RWPE2 (cell line): ENCODE measurements around the gene CTAGE6.
"Not testable (repeated sequence)": the region's sequence is repeated elsewhere in the genome, so short reads cannot be mapped to it uniquely, and the experiment has no call there.

Experiments used
- ATAC-seq: fragments of 200-7000 bp; cut with Tn5 transposase; 3 replicates; pipeline ENCODE4 v1.9.1; 2021; ENCODE audit warnings: low read depth
- DNase-seq: peaks from one replicate; pipeline ENCODE4 v3.0.0-alpha.2; 2020; ENCODE audit warnings: low spot score
- H3K27ac ChIP-seq: fragments of 450-650 bp; 2 replicates; pipeline ENCODE4 v1.5.1; 2017; ENCODE audit warnings: mild to moderate bottlenecking; ENCODE audit not compliant: poor library complexity, severe bottlenecking
- H3K27me3 ChIP-seq: fragments of 250-450 bp; sonication (Bioruptor Pico); 2 replicates; pipeline ENCODE4 v1.5.1; 2021; ENCODE audit warnings: mild to moderate bottlenecking, moderate library complexity; ENCODE audit not compliant: insufficient read depth, poor library complexity, severe bottlenecking
- H3K36me3 ChIP-seq: fragments of 250-450 bp; sonication (Bioruptor Pico); 2 replicates; pipeline ENCODE4 v1.5.1; 2020; ENCODE audit warnings: low read depth, mild to moderate bottlenecking, moderate library complexity
- H3K4me1 ChIP-seq: fragments of 250-450 bp; sonication (Bioruptor Pico); 2 replicates; pipeline ENCODE4 v1.5.1; 2021; ENCODE audit warnings: mild to moderate bottlenecking, moderate library complexity; ENCODE audit not compliant: insufficient read depth, poor library complexity, severe bottlenecking
- H3K4me3 ChIP-seq: fragments of 250-450 bp; sonication (Bioruptor Pico); 2 replicates; pipeline ENCODE4 v1.5.1; 2021; ENCODE audit warnings: mild to moderate bottlenecking, moderate library complexity; ENCODE audit not compliant: severe bottlenecking
- H3K9me3 ChIP-seq: fragments of 250-450 bp; sonication (Bioruptor Pico); 2 replicates; pipeline ENCODE4 v1.5.1; 2021; ENCODE audit warnings: mild to moderate bottlenecking, moderate library complexity; ENCODE audit not compliant: severe bottlenecking

CTAGE6 gene, protein sequence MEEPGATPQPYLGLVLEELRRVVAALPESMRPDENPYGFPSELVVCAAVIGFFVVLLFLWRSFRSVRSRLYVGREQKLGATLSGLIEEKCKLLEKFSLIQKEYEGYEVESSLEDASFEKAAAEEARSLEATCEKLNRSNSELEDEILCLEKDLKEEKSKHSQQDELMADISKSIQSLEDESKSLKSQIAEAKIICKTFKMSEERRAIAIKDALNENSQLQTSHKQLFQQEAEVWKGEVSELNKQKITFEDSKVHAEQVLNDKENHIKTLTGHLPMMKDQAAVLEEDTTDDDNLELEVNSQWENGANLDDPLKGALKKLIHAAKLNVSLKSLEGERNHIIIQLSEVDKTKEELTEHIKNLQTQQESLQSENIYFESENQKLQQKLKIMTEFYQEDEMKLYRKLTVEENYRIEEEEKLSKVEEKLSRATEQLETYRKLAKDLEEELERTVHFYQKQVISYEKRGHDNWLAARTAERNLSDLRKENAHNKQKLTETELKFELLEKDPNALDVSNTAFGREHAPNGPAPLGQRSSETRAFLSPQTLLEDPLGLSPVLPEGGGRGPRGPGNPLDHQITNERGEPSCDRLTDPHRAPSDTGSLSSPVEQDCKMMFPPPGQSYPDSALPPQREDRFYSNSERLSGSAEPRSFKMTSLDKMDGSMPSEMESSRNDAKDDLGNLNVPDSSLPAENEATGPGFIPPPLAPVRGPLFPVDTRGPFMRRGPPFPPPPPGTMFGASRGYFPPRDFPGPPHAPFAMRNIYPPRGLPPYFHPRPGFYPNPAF

DNA sequence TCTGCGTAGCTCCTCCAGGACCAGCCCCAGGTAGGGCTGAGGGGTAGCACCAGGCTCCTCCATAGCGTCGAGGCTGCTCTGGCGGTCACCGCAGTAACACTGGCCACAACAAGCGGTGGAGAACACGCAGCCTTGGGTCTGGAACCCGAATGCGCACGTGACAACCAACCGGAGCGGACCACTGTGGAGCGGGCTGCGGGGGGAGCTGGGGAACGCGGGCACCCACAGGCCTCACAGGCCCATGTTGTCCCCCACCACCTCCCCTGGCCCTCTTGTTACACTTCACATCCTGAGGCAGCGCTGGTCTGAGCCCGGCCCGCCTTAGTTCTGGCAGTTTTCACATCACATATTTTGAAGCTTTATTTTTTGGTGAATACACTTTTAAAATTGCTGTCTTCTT lies at the start of gene CTAGE6:
CTAGE6 (minus strand) TSS at position 101 of the 400 bp plus-strand sequence; CDS start at position 63, 38 bp downstream.
- ATAC-seq, H3K27me3 ChIP-seq, H3K9me3 ChIP-seq, H3K27ac ChIP-seq, H3K4me3 ChIP-seq, H3K4me1 ChIP-seq, H3K36me3 ChIP-seq, DNase-seq: not testable (repeated sequence)

- ATAC-seq = peak; percentile 99
- H3K4me1 ChIP-seq, H3K27me3 ChIP-seq, H3K9me3 ChIP-seq, DNase-seq, H3K4me3 ChIP-seq, H3K27ac ChIP-seq, H3K36me3 ChIP-seq: not testable (repeated sequence)
Observed at GRCh38 chr7:143806664-143807071, 49.2 kb upstream of the CTAGE6 start.

DNA sequence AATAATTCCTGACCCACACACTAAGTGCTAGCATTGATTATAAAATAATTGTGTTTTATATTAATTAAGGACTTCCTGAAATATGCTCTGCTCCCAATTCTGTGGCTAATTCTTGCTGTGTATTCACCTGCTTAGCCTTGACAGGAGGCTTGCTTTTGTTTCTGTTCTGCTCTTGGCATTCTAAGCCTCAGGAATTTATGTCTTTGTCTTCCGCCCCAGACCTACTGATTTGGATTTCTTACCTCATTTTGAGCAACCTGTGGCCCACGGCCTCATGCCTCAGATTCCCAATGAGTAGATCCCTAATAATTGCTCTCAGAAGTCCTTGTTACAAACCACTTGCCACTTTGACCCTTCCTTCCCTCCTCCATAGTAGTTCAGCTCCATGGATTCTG lies 40.4 kb upstream of the CTAGE6 start:
- H3K36me3 ChIP-seq, H3K4me3 ChIP-seq, ATAC-seq, H3K9me3 ChIP-seq, DNase-seq, H3K27ac ChIP-seq, H3K27me3 ChIP-seq, H3K4me1 ChIP-seq: not testable (repeated sequence)

DNA sequence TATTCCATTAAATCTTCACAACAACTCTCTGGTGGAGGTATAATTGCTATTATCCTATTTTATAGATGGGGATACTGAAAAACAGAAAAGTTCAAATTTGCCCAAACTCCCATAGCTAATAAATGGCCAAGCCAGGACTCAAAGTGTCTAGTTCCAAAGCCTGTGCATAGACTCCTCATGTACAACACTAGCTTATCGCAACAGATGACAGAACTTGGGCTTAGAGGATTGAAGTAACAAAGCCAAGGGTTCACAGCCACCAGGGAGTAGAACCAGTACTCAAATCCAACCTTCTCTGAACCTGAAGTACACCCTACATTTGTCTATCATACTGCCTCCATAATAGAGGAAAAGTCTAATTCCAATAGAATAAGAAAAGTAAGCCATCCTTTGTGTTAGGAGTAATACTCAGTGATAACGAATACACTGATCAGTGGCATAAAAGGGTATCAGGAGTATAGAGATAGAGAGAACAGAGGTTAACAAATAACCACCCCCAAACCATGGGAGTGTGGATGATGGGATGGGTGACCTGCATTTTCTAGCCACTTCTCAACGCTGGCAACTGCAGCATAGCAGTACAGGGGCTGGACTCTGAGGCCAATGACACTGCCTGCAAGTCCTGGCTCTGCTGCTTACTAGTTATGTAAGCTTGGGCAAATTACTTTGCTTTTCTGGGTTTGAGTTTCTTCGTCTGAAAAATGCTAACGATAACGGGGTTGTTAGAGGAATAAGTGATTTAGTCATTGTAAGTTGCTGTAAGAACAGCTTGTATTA lies 39.8 kb upstream of the CTAGE6 start:
- H3K27me3 ChIP-seq, H3K4me3 ChIP-seq, ATAC-seq, H3K27ac ChIP-seq, H3K36me3 ChIP-seq, H3K4me1 ChIP-seq, H3K9me3 ChIP-seq, DNase-seq: not testable (repeated sequence)

- not testable (repeated sequence) for DNase-seq, H3K36me3 ChIP-seq, H3K27me3 ChIP-seq, H3K4me1 ChIP-seq, H3K9me3 ChIP-seq, H3K27ac ChIP-seq, H3K4me3 ChIP-seq
- peak; percentile 93 for ATAC-seq
Observed at GRCh38 chr7:143795653-143796052, 38.2 kb upstream of the CTAGE6 start.

DNA sequence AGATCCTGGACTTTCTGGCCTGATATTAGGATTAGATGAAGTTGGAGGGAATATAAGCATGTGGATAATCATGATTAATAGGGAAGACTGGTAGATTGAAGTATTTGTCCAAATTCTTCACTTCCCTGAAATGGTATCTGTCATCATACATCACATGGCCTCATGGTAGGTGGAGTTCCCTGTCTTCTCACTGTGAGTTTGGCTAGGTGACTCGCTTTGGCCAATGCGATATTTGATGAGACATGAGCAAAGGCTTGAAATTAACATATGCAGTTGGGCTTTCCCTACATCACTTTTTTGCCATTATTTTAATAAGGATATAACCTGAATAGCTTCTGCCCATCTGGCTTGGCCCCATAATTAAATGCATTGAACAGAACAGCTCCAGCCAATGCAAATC lies 35.1 kb upstream of the CTAGE6 start:
- not testable (repeated sequence) for H3K36me3 ChIP-seq, H3K27ac ChIP-seq, DNase-seq, H3K4me3 ChIP-seq, H3K27me3 ChIP-seq, H3K9me3 ChIP-seq, H3K4me1 ChIP-seq
- peak; percentile 60; the same call in 2 of the 3 replicates for ATAC-seq

DNA sequence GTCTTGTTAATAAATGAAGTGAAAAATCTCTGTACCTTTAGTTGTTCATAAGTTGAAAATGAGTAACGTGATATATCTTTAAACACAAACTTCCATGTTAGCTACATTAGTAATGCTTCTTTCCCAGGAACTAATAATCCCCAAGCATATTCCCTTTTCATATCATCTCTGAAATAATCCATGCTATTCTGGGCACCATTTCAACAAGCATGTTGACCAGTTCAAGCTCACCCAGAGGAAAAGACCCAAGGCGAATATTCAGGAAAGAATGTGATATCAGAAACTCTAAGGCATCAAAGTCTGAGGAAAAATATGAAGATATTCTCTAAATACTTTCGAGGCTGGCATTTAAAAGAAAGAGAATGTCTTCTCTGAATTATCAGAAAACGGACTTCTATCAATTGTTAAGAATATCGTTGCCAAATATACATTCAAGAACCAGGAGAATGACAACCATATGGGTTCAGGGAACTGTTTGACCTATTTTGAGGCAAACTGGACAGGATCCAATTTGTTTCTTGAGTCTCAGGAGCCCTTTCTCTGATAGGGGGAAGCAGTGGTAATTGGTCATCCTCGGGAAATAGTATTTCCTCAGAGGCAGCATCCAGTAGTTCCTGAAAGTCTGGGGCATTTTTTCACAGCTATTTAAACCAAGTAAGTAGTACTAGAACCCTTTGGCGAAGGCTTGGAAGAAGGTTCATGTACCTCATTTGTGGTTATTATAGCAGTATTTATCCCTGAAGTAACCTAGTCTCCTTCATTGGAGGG lies 28.1 kb upstream of the CTAGE6 start:
- not testable (repeated sequence) for H3K27ac ChIP-seq, H3K4me1 ChIP-seq, H3K27me3 ChIP-seq, H3K4me3 ChIP-seq, H3K36me3 ChIP-seq, H3K9me3 ChIP-seq, ATAC-seq, DNase-seq

- ATAC-seq, H3K27me3 ChIP-seq, DNase-seq, H3K9me3 ChIP-seq, H3K36me3 ChIP-seq, H3K4me3 ChIP-seq, H3K27ac ChIP-seq, H3K4me1 ChIP-seq: not testable (repeated sequence)
Observed at GRCh38 chr7:143779591-143779990, 22.1 kb upstream of the CTAGE6 start.

- not testable (repeated sequence) for H3K27me3 ChIP-seq, H3K36me3 ChIP-seq, H3K4me1 ChIP-seq, H3K9me3 ChIP-seq, H3K27ac ChIP-seq, DNase-seq, H3K4me3 ChIP-seq, ATAC-seq
Observed at GRCh38 chr7:143772738-143773468, 15.4 kb upstream of the CTAGE6 start.

GRCh38 chr7:143767531-143767930 lies 10.0 kb upstream of the CTAGE6 start:
- H3K4me1 ChIP-seq, H3K27ac ChIP-seq, H3K4me3 ChIP-seq, H3K36me3 ChIP-seq, H3K9me3 ChIP-seq, H3K27me3 ChIP-seq, DNase-seq, ATAC-seq: not testable (repeated sequence)
